K562 (cell line): ENCODE data around the gene MYLK3. TPM values are rescaled to one million over a fixed set of nuclear protein-coding genes. Genes with fewer than 3 reads are reported as not detected.

ENCODE experiments used
- DMBX1 ChIP-seq: fragments of 250-450 bp; sonication (Bioruptor Pico); IDR thresholded peaks from 2 replicates; pipeline ENCODE4 v1.8.0; 2022; ENCODE audit warnings: inconsistent platforms, mild to moderate bottlenecking, moderate library complexity, borderline replicate concordance
- GATAD2B ChIP-seq: fragments of 450-650 bp; IDR thresholded peaks from 2 replicates; pipeline ENCODE4 v1.6.1; 2017; ENCODE audit warnings: mild to moderate bottlenecking, borderline replicate concordance
- GTF2E2 ChIP-seq: fragments of 200-800 bp; sonication (Bioruptor generic); IDR thresholded peaks from 2 replicates; pipeline ENCODE4 v1.6.1; 2016; ENCODE audit warnings: missing genetic modification characterization, missing compliant biosample characterization
- HDAC8 ChIP-seq: fragments of 450-650 bp; IDR thresholded peaks from 2 replicates; pipeline ENCODE4 v1.6.1; 2016; ENCODE audit warnings: mild to moderate bottlenecking, missing genetic modification characterization, moderate library complexity, missing compliant biosample characterization
- NR2C2 ChIP-seq, 2 experiments: fragments of 200-800 bp in 1 of 2; sonication (Bioruptor generic) in 1 of 2; sonication (generic) in 1 of 2; formaldehyde crosslinking in 1 of 2; IDR thresholded peaks; 2 replicates each; pipeline versions ENCODE4 v1.6.1 to v1.8.0; 2016 to 2022; ENCODE audit warnings: mild to moderate bottlenecking in 1 of 2, missing compliant biosample characterization in 1 of 2, missing genetic modification characterization in 1 of 2, missing genetic modification reagents in 1 of 2
- TSC22D4 ChIP-seq: fragments of 450-650 bp; IDR thresholded peaks from 2 replicates; pipeline ENCODE4 v1.6.1; 2016; ENCODE audit warnings: missing genetic modification characterization, missing biosample characterization, control low read depth
- ZC3H4 ChIP-seq: sonication (generic); formaldehyde crosslinking; IDR thresholded peaks from 2 replicates; pipeline ENCODE4 v1.9.0; 2021; ENCODE audit warnings: missing genetic modification reagents, borderline replicate concordance
- ZFX ChIP-seq: sonication (generic); formaldehyde crosslinking; IDR thresholded peaks from 2 replicates; pipeline ENCODE4 v1.8.0; 2022; ENCODE audit warnings: mild to moderate bottlenecking, missing genetic modification reagents, moderate library complexity
- ZNF134 ChIP-seq: fragments of 250-450 bp; sonication (Bioruptor Pico); conservative IDR thresholded peaks from 2 replicates; pipeline ENCODE4 v1.4.0; 2020
- ZNF197 ChIP-seq: fragments of 200-800 bp; sonication (Bioruptor generic); IDR thresholded peaks from 2 replicates; pipeline ENCODE4 v1.6.1; 2016; ENCODE audit warnings: low read depth, missing genetic modification characterization, missing compliant biosample characterization
- polyA plus RNA-seq, 8 experiments: library from polyadenylated mRNA; depleted of rRNA in 4 of 8; stranded (reverse) in 5 of 8; unstranded in 3 of 8; fragments of >200 nt; fragmentation: Nextera tagmentation in 2 of 8; fragmentation: Illumina TruSeq in 1 of 8; extraction: Ambion mirVana in 2 of 8; extraction: Trizol in 1 of 8; gene quantifications; 2 replicates each; pipeline versions ENCODE4 v1.2.1 to v1.2.3, GENCODE V29; 2011 to 2014; ENCODE audit warnings: inconsistent platforms in 1 of 8, missing spikeins in 1 of 8
- total RNA-seq, 7 experiments: library from RNA; depleted of rRNA in 6 of 7; stranded (reverse); fragments of >200 nt in 6 of 7; fragmentation: Illumina TruSeq in 2 of 7; extraction: Trizol in 2 of 7; gene quantifications; 2 replicates each; pipeline versions ENCODE4 v1.2.1 to v1.2.3, GENCODE V29; 2011 to 2021; ENCODE audit warnings: low replicate concordance in 1 of 7
- TF ChIP-seq, protein P1 (sequence below), 2 experiments: fragments of 450-650 bp in 1 of 2; IDR thresholded peaks; 2 replicates each; pipeline ENCODE4 v1.6.1; 2011 to 2017; ENCODE audit warnings: low read depth in 2 of 2, antibody characterized with exemption in 1 of 2, borderline replicate concordance in 1 of 2, low read length in 1 of 2, mild to moderate bottlenecking in 1 of 2, mixed read lengths in 1 of 2; ENCODE audit not compliant: control insufficient read depth in 1 of 2
- TF ChIP-seq, protein P2 (sequence below): fragments of 250-450 bp; sonication (Bioruptor Pico); IDR thresholded peaks from 2 replicates; pipeline ENCODE4 v1.8.0; 2022; ENCODE audit warnings: moderate library complexity, mild to moderate bottlenecking, inconsistent platforms
- TF ChIP-seq, protein P3 (sequence below), 2 experiments: IDR thresholded peaks in 1 of 2; conservative IDR thresholded peaks in 1 of 2; 2 replicates each; pipeline ENCODE4 v1.6.1; 2016; ENCODE audit warnings: low read depth in 2 of 2, mild to moderate bottlenecking in 1 of 2, missing compliant biosample characterization in 1 of 2, missing genetic modification characterization in 1 of 2, moderate library complexity in 1 of 2
- TF ChIP-seq, protein P4 (sequence below): fragments of 250-450 bp; sonication (Bioruptor Pico); IDR thresholded peaks from 2 replicates; pipeline ENCODE4 v1.8.0; 2022; ENCODE audit warnings: inconsistent platforms, mild to moderate bottlenecking, moderate library complexity, borderline replicate concordance
- TF ChIP-seq, protein P5 (sequence below): fragments of 250-450 bp; sonication (Bioruptor Pico); IDR thresholded peaks from 2 replicates; pipeline ENCODE4 v1.8.0; 2021; ENCODE audit warnings: moderate library complexity, mild to moderate bottlenecking, inconsistent platforms

Gene MYLK3
- total and polyA plus RNA-seq, 9 of the 15 experiments (the other 6 are each of a cell fraction or from before 2014, with no cell fraction given): 0.69 to 10.7 (median 4.7) TPM

DNA sequence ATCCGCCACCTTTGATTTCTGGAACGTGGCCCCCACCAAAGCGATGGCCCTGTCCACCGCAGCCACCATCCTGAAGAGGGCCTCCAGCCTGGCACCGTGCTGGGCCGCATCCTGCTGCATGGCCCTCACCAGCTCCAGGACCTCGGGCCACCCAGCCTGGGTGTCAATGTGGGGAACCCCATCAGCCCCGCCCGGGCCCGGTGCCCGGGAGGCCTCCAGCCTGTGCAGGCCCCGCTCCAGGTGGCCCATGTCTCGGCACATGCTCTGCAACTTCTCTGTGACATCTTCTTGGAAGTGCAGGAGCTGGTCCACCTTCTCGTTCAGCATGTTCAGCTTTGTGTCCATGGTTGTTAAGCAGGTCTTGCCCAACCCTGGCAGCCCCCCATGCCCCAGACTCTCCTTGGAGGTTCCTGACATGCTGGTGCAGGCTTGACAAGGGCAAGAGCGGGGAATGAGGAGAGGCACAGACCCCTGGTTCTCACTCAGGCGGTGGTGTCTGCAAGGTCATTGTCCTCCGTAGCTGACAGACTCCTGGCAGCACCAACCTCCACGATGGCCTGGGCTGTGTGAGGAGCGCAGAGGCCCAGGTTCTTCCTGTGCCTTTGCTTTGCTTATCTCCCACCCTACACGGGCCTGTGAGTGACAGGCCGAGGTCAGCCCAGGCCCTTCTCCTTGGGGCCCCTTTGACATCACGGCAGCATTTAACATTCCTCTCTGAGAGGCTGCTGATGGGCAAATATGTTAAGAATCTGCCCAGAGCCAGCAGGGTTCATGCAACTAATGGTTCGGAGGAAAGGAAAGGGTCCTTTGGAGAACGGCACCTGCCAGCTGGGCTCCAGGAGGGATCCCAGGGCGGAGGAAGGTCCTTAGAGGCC lies at the start of gene MYLK3 (continued):
- TF ChIP-seq TSC22D4 (tag) (no peak), HDAC8 (tag) (no peak), ZNF197 (CRISPR knock-in tag) (no peak), GATAD2B (no peak), NR2C2 (CRISPR knock-in tag; IDR thresholded peaks at IDR 0.05) (no peak), NR2C2 (tag; IDR thresholded peaks at IDR 0.05) (0 out of 2 replicates have a peak, but pooled peaks have one; percentile 20), ZFX (CRISPR knock-in tag) (no peak), GTF2E2 (tag) (no peak), ZC3H4 (no peak), ZNF134 (CRISPR knock-in tag) (no peak), DMBX1 (CRISPR knock-in tag) (0 out of 2 replicates have a peak, but pooled peaks have one; percentile 16)
- TF ChIP-seq, protein P1, sequence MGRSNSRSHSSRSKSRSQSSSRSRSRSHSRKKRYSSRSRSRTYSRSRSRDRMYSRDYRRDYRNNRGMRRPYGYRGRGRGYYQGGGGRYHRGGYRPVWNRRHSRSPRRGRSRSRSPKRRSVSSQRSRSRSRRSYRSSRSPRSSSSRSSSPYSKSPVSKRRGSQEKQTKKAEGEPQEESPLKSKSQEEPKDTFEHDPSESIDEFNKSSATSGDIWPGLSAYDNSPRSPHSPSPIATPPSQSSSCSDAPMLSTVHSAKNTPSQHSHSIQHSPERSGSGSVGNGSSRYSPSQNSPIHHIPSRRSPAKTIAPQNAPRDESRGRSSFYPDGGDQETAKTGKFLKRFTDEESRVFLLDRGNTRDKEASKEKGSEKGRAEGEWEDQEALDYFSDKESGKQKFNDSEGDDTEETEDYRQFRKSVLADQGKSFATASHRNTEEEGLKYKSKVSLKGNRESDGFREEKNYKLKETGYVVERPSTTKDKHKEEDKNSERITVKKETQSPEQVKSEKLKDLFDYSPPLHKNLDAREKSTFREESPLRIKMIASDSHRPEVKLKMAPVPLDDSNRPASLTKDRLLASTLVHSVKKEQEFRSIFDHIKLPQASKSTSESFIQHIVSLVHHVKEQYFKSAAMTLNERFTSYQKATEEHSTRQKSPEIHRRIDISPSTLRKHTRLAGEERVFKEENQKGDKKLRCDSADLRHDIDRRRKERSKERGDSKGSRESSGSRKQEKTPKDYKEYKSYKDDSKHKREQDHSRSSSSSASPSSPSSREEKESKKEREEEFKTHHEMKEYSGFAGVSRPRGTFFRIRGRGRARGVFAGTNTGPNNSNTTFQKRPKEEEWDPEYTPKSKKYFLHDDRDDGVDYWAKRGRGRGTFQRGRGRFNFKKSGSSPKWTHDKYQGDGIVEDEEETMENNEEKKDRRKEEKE (IDR thresholded peaks at IDR 0.05; ENCODE audit: borderline replicate concordance in 1 of 2, control insufficient read depth in 1 of 2, low read depth in 2 of 2, low read length in 1 of 2): no peak
- TF ChIP-seq, protein P2, sequence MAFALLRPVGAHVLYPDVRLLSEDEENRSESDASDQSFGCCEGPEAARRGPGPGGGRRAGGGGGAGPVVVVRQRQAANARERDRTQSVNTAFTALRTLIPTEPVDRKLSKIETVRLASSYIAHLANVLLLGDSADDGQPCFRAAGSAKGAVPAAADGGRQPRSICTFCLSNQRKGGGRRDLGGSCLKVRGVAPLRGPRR (CRISPR knock-in tag): no peak
- TF ChIP-seq, protein P3, sequence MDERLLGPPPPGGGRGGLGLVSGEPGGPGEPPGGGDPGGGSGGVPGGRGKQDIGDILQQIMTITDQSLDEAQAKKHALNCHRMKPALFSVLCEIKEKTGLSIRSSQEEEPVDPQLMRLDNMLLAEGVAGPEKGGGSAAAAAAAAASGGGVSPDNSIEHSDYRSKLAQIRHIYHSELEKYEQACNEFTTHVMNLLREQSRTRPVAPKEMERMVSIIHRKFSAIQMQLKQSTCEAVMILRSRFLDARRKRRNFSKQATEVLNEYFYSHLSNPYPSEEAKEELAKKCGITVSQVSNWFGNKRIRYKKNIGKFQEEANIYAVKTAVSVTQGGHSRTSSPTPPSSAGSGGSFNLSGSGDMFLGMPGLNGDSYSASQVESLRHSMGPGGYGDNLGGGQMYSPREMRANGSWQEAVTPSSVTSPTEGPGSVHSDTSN (CRISPR knock-in tag; IDR thresholded peaks at IDR 0.05; ENCODE audit: low read depth): peak; percentile 76
- TF ChIP-seq, protein P3 (tag; conservative IDR thresholded peaks at IDR 0.05; ENCODE audit: low read depth): peak; percentile 90
- TF ChIP-seq, protein P4, sequence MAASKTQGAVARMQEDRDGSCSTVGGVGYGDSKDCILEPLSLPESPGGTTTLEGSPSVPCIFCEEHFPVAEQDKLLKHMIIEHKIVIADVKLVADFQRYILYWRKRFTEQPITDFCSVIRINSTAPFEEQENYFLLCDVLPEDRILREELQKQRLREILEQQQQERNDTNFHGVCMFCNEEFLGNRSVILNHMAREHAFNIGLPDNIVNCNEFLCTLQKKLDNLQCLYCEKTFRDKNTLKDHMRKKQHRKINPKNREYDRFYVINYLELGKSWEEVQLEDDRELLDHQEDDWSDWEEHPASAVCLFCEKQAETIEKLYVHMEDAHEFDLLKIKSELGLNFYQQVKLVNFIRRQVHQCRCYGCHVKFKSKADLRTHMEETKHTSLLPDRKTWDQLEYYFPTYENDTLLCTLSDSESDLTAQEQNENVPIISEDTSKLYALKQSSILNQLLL: no peak
- TF ChIP-seq, protein P5, sequence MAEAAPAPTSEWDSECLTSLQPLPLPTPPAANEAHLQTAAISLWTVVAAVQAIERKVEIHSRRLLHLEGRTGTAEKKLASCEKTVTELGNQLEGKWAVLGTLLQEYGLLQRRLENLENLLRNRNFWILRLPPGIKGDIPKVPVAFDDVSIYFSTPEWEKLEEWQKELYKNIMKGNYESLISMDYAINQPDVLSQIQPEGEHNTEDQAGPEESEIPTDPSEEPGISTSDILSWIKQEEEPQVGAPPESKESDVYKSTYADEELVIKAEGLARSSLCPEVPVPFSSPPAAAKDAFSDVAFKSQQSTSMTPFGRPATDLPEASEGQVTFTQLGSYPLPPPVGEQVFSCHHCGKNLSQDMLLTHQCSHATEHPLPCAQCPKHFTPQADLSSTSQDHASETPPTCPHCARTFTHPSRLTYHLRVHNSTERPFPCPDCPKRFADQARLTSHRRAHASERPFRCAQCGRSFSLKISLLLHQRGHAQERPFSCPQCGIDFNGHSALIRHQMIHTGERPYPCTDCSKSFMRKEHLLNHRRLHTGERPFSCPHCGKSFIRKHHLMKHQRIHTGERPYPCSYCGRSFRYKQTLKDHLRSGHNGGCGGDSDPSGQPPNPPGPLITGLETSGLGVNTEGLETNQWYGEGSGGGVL (CRISPR knock-in tag): no peak
